Loucy (cell line): Measurements from ENCODE around the gene NBDY.

Source experiments
- H2AFZ ChIP-seq: fragments of 200-600 bp; sonication (generic); 2 replicates; pipeline ENCODE4 v1.6.0; 2016; ENCODE audit warnings: antibody characterized with exemption, mild to moderate bottlenecking, low read length, moderate library complexity
- H3F3A ChIP-seq: fragments of 200-600 bp; 2 replicates; pipeline ENCODE4 v1.6.0; 2016; ENCODE audit warnings: antibody characterized with exemption, low read depth, mild to moderate bottlenecking
- H3K27me3 ChIP-seq: fragments of 200-600 bp; sonication (generic); 2 replicates; pipeline ENCODE4 v1.6.1; 2014; ENCODE audit warnings: low read length, mild to moderate bottlenecking; ENCODE audit not compliant: insufficient read depth, poor library complexity, severe bottlenecking
- H3K36me3 ChIP-seq: fragments of 200-600 bp; sonication (generic); 2 replicates; pipeline ENCODE4 v1.6.1; 2016; ENCODE audit warnings: low read length; ENCODE audit not compliant: insufficient read depth
- H3K4me1 ChIP-seq: fragments of 200-600 bp; sonication (generic); 2 replicates; pipeline ENCODE4 v1.5.1; 2014; ENCODE audit warnings: low read length, mild to moderate bottlenecking; ENCODE audit not compliant: insufficient read depth, poor library complexity, severe bottlenecking
- H3K4me2 ChIP-seq: fragments of 200-600 bp; sonication (generic); 2 replicates; pipeline ENCODE4 v1.6.0; 2014; ENCODE audit warnings: antibody characterized with exemption, low read length, low read depth, mild to moderate bottlenecking; ENCODE audit not compliant: poor library complexity, severe bottlenecking
- H3K4me3 ChIP-seq: fragments of 200-600 bp; sonication (generic); 2 replicates; pipeline ENCODE4 v1.5.1; 2014; ENCODE audit warnings: low read length, mild to moderate bottlenecking, mixed read lengths; ENCODE audit not compliant: poor library complexity, severe bottlenecking
- H3K79me2 ChIP-seq: fragments of 200-600 bp; sonication (generic); 2 replicates; pipeline ENCODE4 v1.6.1; 2014; ENCODE audit warnings: low read length; ENCODE audit not compliant: insufficient read depth
- H3K9ac ChIP-seq: fragments of 200-600 bp; sonication (generic); 2 replicates; pipeline ENCODE4 v1.6.0; 2014; ENCODE audit warnings: mild to moderate bottlenecking, low read depth, low read length, moderate library complexity; ENCODE audit not compliant: poor library complexity, severe bottlenecking
- H3K9me2 ChIP-seq: fragments of 200-600 bp; sonication (generic); replicated peaks from 2 replicates; pipeline ENCODE4 v1.6.1; 2016; ENCODE audit warnings: low read depth, low read length, mixed read lengths
- H3K9me3 ChIP-seq: fragments of 200-600 bp; sonication (generic); 2 replicates; pipeline ENCODE4 v1.6.1; 2014; ENCODE audit warnings: mild to moderate bottlenecking, antibody characterized with exemption, low read length, low read depth; ENCODE audit not compliant: insufficient read depth
- H4K20me1 ChIP-seq: fragments of 200-600 bp; sonication (generic); 2 replicates; pipeline ENCODE4 v1.6.0; 2014; ENCODE audit warnings: antibody characterized with exemption, low read length, mild to moderate bottlenecking; ENCODE audit not compliant: insufficient read depth, poor library complexity, severe bottlenecking
- CTCF ChIP-seq: fragments of 200-600 bp; sonication (generic); conservative IDR thresholded peaks from 2 replicates; pipeline ENCODE4 v1.5.1; 2014; ENCODE audit warnings: mild to moderate bottlenecking, antibody characterized with exemption, low read length
- EZH2phosphoT487 ChIP-seq: fragments of 200-600 bp; IDR thresholded peaks from 2 replicates; pipeline ENCODE4 v1.6.1; 2018; ENCODE audit warnings: antibody characterized with exemption, mild to moderate bottlenecking, moderate library complexity, borderline replicate concordance

NBDY gene

GRCh38 chrX:56791456-56791855 lies 62.4 kb downstream of the NBDY start:
- H3F3A ChIP-seq = no peaks in the 10 kb centered on the region
- no peak for TF ChIP-seq CTCF
- TF ChIP-seq EZH2phosphoT487 = no peak
- H3K36me3 ChIP-seq = peaks cover 10% of the 10 kb centered on the region; the same call in 1 of the 2 replicates
- no peak overlapping the region for H3K4me3 ChIP-seq
- H3K4me2 ChIP-seq = no peak overlapping the region
- H3K79me2 ChIP-seq = peaks cover 3% of the 10 kb centered on the region; the same call in 1 of the 2 replicates
- H4K20me1 ChIP-seq = no peaks in the 10 kb centered on the region
- H3K9me2 ChIP-seq = no peaks in the 10 kb centered on the region
- H3K4me1 ChIP-seq = no peaks in the 10 kb centered on the region
- no peak overlapping the region for H3K9ac ChIP-seq
- H2AFZ ChIP-seq = no peak overlapping the region
- no peaks in the 10 kb centered on the region for H3K27me3 ChIP-seq
- H3K9me3 ChIP-seq = no peaks in the 10 kb centered on the region

- Histone ChIP-seq H2AFZ (no peak overlapping the region), H3K4me3 (no peak overlapping the region), H3K79me2 (peaks cover 3% of the 10 kb centered on the region; the same call in 1 of the 2 replicates), H3K27me3 (no peaks in the 10 kb centered on the region), H3K4me2 (no peak overlapping the region), H3F3A (no peaks in the 10 kb centered on the region), H3K9ac (no peak overlapping the region), H3K9me2 (no peaks in the 10 kb centered on the region), H3K4me1 (no peaks in the 10 kb centered on the region), H3K36me3 (peaks cover 10% of the 10 kb centered on the region; the same call in 1 of the 2 replicates), H4K20me1 (no peaks in the 10 kb centered on the region), H3K9me3 (no peaks in the 10 kb centered on the region)
- TF ChIP-seq CTCF (no peak), EZH2phosphoT487 (no peak)
These were observed 63.4 kb downstream of the NBDY start for GRCh38 chrX:56792270-56793111.

- H3K4me3 ChIP-seq = no peak overlapping the region
- H3K79me2 ChIP-seq = peaks cover 3% of the 10 kb centered on the region; the same call in 1 of the 2 replicates
- no peaks in the 10 kb centered on the region for H3K27me3 ChIP-seq
These were observed 64.0 kb downstream of the NBDY start for GRCh38 chrX:56793112-56793430.

More at GRCh38 chrX:56793112-56793430, 64.0 kb downstream of the NBDY start:
- Histone ChIP-seq H3F3A (no peaks in the 10 kb centered on the region), H4K20me1 (no peaks in the 10 kb centered on the region), H3K4me1 (no peaks in the 10 kb centered on the region), H3K9me3 (no peaks in the 10 kb centered on the region), H3K4me2 (no peak overlapping the region), H3K36me3 (peaks cover 10% of the 10 kb centered on the region; the same call in 1 of the 2 replicates), H2AFZ (no peak overlapping the region), H3K9me2 (no peaks in the 10 kb centered on the region), H3K9ac (no peak overlapping the region)
- TF ChIP-seq EZH2phosphoT487 = no peak
- no peak for TF ChIP-seq CTCF
